ENCODE data around the gene CLEC16A. TPM values are rescaled to one million over a fixed set of nuclear protein-coding genes. Genes with fewer than 3 reads are reported as not detected.

The CLEC16A gene
- total and polyA plus RNA-seq, 8 donors: 8.1 to 17.2 (median 10.7) TPM

DNA sequence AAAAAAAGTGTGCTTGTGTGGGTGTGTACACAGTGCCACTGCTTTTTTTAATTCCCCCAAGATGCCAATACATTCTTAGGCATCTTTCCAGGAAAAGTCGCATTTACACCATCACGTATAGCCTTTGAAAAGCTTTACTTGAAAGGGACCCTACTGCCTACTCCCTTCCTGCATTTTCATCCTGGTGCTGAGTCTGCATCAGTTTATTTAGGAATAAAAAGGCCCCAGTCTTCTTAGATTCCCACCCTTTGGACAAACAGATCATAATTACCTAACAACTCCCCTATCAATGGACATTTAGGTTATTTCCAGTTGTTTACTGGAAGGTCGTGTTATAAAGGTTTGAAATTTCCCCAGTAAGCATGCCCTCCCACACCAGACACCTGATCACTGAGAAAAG lies 54.9 kb downstream of the CLEC16A start:
- TF ChIP-seq CTCF (IDR thresholded peaks at IDR 0.05): no peak
- no peak for ATAC-seq
- intact Hi-C loops (cut with DNase I): loop anchor here in 1 of 3 donors (5.0 kb wide), 1 partner anchor 48 kb away; no protein-coding TSS in a partner anchor

DNA sequence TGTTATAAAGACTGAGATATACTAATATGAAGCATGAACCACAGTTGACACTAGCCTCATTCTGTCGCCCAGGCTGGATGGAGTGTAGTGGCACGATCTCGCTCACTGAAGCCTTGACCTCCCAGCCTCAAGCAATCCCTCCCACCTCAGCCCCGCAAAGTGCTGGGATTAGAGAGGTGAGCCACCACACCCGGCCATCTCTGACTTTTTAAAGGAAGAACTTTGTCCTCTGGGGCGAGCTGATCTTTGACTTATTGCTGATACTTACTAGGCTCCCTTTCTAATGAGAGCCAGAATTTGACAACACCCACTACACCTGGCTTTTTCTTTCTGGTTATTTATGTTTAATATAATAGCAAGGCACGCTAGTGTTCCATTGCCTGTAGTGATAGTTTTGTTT lies 57.2 kb downstream of the CLEC16A start:
- Histone ChIP-seq H3K4me1 (no peaks in the 10 kb centered on the region), H3K27me3 (no peaks in the 10 kb centered on the region), H3K9me3 (no peaks in the 10 kb centered on the region), H3K4me3 (no peak overlapping the region), H3K36me3 (peaks cover 0 to 1% (median 0%) of the 10 kb centered on the region in 3 donors), H3K27ac (no peak overlapping the region)
- WGBS, 2 donors: 91 to 93% methylated on average over 7 of the region's 7 CpGs
- intact Hi-C loops (cut with DNase I): no loop called here
- TF ChIP-seq CTCF (IDR thresholded peaks at IDR 0.05): no peak
- ATAC-seq (no peak), DNase-seq (no peak), FAIRE-seq (no peak)

More for the DNA sequence above, 54.9 kb downstream of the CLEC16A start:
- Histone ChIP-seq H3K9me3 (no peaks in the 10 kb centered on the region), H3K36me3 (peaks cover 0 to 11% (median 0%) of the 10 kb centered on the region in 3 donors), H3K27me3 (no peaks in the 10 kb centered on the region), H3K4me3 (no peak overlapping the region), H3K27ac (no peak overlapping the region), H3K4me1 (no peaks in the 10 kb centered on the region)
- no peak for FAIRE-seq
- DNase-seq: no peak
- 86 to 89% methylated on average over 3 of the region's 3 CpGs for WGBS, 2 donors

DNA sequence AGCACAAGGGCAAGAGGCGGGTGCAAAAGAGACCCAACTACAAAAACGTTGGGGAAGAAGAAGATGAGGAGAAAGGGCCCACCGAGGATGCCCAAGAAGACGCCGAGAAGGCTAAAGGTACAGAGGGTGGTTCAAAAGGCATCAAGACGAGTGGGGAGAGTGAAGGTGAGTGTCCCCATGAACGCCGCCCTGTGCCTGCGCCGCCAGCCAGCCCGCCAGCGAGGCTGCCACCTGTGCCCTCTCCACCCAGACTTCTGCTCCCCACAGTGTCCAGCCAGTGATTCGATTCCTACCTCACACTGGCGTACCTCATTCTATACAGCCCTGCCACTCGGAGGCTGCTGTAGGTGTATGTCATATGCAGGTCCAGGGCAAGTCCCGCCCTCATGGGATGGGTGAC lies 58.8 kb downstream of the CLEC16A start:
- 89 to 96% methylated on average over 15 to 16 of the region's 16 CpGs for WGBS, 2 donors
- DNase-seq (peak in 1 of 6 donors; percentile 22), ATAC-seq (no peak), FAIRE-seq (no peak)
- H3K27ac ChIP-seq: no peak overlapping the region
- TF ChIP-seq CTCF (IDR thresholded peaks at IDR 0.05): no peak
- no peaks in the 10 kb centered on the region for H3K9me3 ChIP-seq
- H3K27me3 ChIP-seq: no peaks in the 10 kb centered on the region
- no peaks in the 10 kb centered on the region for H3K4me1 ChIP-seq
- H3K36me3 ChIP-seq: no peaks in the 10 kb centered on the region
- H3K4me3 ChIP-seq: no peak overlapping the region
- intact Hi-C loops (cut with DNase I): no loop called here

DNA sequence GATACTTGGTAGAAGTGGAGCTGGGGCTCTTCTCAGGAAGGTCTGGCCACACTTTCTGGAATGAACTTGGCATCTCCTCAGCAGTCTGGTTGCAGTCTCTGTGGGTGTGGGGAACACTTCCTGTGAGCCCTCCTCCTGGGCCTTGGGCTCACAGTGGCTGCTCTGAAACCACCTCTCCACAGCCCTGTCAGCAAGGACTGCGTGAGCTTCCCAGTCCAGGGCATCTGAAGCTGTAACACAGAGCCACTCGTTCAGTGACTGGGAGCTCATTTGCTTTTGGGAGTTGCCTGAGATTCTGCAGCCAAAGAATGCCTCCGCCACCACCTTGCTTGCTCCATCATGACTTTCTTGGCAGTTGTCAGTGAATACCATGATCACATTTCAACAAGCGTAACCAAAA lies 60.0 kb downstream of the CLEC16A start:
- no peak for TF ChIP-seq CTCF (IDR thresholded peaks at IDR 0.05)
- Histone ChIP-seq H3K4me1 (no peaks in the 10 kb centered on the region), H3K36me3 (no peaks in the 10 kb centered on the region), H3K9me3 (no peaks in the 10 kb centered on the region), H3K27ac (no peak overlapping the region), H3K27me3 (no peaks in the 10 kb centered on the region), H3K4me3 (no peak overlapping the region)
- DNase-seq (no peak), ATAC-seq (no peak), FAIRE-seq (no peak)
- 93 to 95% methylated on average over 4 of the region's 4 CpGs for WGBS, 2 donors
- intact Hi-C loops (cut with DNase I): no loop called here

DNA sequence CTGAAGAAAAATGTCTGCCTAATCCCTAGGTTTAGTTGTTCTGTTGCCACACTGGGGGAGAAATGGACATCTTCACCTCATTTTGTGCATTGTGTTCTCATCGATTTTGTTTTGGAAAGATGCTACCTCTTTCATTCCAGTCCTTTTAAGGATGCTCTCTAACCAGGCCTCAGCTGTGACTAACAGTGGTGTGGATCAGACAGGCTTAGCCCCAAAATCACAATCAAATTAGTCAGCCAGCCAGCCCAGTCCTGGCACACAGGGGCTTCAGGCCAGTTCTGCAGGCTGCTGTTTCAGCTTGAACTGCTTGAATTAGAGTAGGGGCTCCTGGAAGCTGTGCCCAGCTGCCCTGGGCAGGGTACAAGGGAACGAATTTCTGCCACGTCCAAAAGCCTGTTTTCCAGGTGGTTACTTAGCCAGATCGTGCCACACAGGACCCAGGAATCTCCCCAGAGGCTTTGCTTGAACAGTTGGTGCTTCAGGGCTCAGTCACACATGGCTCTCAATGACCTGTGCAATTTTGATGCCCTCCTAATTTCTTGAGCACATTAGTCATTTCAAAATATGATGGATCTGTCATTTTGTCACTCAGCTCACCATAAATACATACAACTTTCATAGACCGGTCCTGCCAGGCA lies 60.7 kb downstream of the CLEC16A start:
- Histone ChIP-seq H3K27ac (no peak overlapping the region), H3K9me3 (no peaks in the 10 kb centered on the region), H3K27me3 (no peaks in the 10 kb centered on the region), H3K4me1 (no peaks in the 10 kb centered on the region), H3K4me3 (no peak overlapping the region), H3K36me3 (no peaks in the 10 kb centered on the region)
- ATAC-seq (no peak), DNase-seq (no peak), FAIRE-seq (no peak)
- no peak for TF ChIP-seq CTCF (IDR thresholded peaks at IDR 0.05)
- intact Hi-C loops (cut with DNase I): no loop called here
- WGBS, 2 donors: 70 to 79% methylated on average over 5 of the region's 5 CpGs
